NCI-H82 (cell line): ENCODE results near the gene MOBP.
A peak's percentile ranks its signal among the peaks of the same experiment; 100 is the strongest.
"Not testable (repeated sequence)": the region's sequence is repeated elsewhere in the genome, so short reads cannot be mapped to it uniquely, and the experiment has no call there.

Source experiments
- DNase-seq: peaks from one replicate; lab custom pipeline; 2025; lab: John Stamatoyannopoulos, UW

The MOBP gene

GRCh38 chr3:39453134-39453533, 14.3 kb upstream of the MOBP start:
- DNase-seq, result no peak

GRCh38 chr3:39453872-39454271, 13.6 kb upstream of the MOBP start:
- not testable (repeated sequence) for DNase-seq

DNA sequence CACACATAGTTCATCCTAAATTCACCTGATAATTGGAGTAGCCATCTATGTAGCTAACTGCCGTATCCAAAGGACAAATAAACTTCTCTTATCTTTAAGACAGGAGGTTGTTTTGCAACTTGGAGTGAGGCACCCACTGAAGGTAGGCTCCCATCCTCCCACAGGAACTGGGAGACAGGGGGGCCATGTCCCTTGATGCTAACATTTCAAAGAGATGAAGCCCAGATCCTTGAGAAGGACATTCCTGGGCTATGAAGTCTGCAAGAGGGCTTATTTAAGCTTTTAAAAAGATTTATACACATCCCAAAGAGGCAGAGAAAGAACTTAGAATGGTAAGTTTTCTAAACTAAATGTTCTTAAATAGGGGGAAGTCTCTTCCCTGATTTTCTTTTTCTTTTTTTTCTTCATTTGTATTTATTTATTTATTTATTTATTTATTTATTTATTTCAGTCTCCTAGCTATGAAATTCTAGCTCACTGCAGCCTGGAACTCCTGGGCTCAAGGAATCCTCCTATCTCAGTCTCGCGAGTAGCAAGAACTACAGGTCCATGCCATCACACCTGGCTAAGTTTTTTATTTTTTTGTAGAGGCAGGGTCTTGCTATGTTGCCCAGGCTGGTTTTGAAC, 12.8 kb upstream of the MOBP start:
- DNase-seq, result no peak

GRCh38 chr3:39456159-39456558, 11.3 kb upstream of the MOBP start:
- no peak for DNase-seq

DNA sequence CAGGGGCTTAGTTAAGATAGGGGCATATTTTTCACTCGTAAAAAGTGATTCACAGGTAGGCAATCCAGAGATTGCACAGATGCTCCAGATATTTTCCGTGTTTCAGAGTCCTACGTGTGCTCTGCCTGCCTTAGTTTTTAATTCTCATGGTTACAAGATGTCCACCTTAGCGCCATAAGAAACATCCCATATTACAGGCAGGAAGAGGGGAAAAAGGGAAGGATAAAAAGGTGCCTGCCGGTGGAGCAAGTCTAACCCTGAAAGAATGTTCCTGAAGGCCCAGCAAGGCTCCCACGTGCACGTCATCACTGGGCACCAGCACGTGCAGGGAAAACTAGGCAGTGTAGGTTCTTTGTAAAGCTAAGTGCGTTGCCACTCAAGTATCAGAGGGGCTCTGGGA, 10.1 kb upstream of the MOBP start:
- DNase-seq, result no peak

DNA sequence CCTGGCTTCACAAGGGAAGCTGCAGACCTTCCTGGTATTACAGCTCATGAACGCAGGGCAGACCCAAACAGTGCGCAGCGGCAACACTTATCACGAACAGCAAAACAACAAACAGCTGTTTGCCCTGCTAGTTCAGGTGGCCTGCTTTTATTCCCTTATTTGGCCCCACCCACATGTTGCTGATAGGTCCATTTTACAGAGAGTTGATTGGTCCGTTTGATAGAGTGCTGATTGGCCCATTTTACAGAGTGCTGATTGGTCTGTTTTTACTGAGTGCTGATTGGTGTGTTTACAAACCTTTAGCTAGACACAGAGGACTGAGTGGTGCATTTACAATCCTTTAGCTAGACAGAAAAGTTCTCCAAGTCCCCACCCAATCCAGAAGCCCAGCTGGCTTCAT, 8.9 kb upstream of the MOBP start:
- not testable (repeated sequence) for DNase-seq

- DNase-seq, result no peak
Observed at GRCh38 chr3:39460677-39461076, 6.8 kb upstream of the MOBP start.

- no peak for DNase-seq
Observed at GRCh38 chr3:39463269-39463668, 4.2 kb upstream of the MOBP start.

DNA sequence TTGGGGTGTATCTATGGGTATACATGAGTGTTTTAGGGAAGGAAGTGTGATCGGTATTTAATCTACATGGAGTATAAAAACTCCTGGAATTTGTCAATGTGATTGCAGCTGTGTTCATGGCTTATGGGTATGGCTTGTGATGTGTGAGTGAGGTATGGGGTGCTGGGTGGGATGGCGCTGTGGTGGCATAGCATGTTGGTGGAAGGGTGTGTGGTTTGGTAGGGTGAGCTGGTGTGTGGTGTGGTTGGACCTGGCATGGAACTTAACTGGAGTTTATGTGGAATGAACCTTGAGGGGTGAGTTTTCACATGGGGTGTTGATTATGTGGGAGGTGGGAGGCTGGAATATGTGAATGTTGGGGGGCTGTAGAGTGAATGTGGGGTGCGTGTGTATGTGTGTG, 492 bp upstream of the MOBP start:
- DNase-seq, result no peak

- DNase-seq, result no peak
Observed at GRCh38 chr3:39468108-39468436, 592 bp downstream of the MOBP start.

DNA sequence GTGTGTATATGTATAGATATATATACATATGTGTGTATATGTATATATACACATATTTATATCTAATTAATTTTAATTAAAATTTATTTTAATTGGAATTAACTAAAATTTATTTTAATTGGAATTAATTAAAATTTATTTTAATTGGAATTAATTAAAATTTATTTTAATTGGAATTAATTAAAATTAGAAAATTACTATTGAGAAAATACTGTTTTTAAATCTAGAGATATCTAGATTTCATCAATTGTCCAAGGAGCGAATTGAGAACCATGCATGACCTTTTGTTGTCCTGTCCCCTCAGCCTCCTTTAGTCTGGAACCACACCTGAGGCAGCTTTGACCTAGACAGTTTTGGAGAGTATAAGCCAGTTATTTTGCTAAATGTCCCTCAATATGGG, 1.8 kb downstream of the MOBP start:
- DNase-seq, result no peak

DNA sequence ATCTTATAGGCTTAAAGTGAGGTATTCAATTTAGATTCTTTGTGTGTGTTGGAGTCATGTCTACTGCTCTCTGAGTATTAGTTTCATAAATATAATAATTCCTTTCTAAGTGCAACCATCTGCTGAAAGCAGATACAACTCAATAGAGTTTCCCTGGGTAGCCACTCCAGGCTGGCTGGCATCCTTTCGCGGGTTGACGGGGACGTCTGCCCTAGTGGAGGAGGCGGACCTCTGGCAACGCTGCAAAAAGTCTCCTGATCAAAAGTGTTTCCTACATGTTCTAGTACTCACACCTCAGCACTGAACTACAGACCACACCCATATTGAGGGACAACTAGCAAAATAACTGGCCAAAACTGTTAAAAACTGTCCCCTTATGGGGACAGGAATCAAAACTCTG, 2.5 kb downstream of the MOBP start:
- no peak for DNase-seq

GRCh38 chr3:39471652-39472051, 4.2 kb downstream of the MOBP start:
- no peak for DNase-seq

DNA sequence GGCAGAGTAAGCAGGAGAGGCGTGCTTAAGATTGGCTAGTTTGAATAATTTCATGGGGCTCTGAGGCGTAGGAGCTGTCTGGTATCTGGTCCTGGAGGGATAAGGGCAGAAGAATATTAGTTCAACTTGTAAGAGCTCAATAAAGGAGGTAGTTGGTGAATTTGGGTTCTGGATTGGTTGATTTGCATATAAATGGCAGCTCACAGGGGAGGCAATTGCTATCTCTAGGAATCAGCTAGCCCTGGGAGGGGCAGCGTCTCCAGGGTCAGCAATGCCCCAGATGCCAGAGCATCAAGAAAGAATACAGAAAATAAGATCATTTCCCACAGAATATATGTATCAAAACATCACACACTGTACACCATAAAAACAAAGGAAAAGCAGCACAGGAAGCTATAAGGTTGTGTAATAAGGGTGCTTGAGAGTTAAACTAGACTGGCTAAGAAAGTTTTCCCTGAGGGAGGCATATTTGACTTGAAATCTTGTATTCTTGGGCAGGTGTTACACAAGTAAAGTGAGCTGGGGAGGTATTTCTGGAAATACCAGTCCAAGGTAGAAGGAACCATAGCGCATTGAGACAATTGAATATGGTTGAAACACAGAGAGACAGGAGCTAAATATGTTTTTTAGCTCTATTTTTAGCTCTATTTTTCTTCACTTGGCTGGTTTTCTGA, 6.1 kb downstream of the MOBP start:
- DNase-seq, result no peak

DNA sequence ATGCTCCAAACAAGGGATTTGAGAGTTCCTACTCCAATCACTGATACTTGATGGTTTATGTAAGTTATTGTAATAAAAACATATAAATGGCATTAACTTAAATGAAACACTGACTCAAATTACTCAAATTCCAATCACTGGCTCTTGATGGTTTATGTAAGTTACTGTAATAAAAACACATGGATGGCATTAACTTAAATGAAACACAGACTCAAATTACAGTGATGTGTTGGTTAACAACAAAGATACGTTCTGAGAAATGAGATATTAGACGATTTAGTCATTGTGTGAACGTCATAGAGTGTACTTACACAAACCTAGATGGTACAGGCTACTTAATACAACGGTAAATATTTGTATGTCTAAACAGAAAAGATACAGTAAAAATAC, 6.6 kb downstream of the MOBP start:
- no peak for DNase-seq

GRCh38 chr3:39476783-39477182, 9.3 kb downstream of the MOBP start:
- no peak for DNase-seq

GRCh38 chr3:39478226-39478625, 10.7 kb downstream of the MOBP start:
- no peak for DNase-seq

DNA sequence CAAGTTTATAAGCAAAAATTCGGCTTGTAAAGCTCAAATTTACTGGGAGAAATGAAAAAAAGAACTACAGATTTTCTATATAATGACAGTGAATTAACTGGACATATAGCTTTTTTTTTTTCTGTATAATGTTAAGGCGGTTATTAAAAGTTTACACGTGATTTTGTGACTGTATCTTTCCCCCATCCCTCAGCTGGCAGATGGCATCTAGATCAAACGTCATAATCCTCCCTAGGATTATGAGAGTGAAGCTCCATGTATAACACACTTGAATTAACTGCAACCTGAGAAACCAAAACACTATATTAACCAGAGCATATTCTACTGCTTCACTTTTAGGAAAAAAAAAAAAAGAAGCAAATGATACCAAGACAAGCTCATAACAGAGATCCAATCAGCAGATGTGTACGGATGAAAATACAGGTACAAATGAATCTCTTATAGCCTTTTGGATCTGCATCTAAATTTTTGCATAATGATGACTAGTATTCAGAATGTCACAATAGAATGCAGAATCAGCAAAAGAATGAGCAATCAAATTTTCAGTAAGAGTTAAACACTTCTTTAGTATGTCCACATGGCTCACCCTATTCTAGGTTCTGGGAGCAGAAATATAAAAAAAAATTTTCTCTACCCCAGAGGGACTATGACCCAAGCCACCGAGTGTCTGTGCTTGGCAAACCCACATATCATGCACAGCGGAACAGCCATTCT, 12.4 kb downstream of the MOBP start:
- peak; percentile 91 for DNase-seq

DNA sequence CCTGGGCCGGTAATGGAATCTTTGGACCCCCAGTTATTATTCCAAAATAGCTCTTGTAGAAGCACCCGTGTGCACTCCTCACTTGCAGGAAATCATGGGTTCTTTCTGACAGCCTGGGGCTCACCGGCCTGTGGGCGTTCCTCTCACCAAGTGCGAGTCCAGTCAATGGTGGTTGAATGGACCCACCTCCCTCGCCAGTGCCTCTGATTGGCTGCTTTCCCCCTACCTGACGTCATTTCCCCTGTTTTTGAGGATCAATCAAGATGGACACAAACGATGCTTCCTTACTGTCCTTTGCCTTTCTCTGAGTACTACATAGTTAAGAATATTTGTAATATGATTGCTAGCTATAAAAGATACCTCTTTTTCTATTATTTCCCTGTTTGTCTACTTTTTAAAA, 18.1 kb downstream of the MOBP start:
- DNase-seq, result peak; percentile 60

GRCh38 chr3:39491014-39491413, 23.5 kb downstream of the MOBP start:
- no peak for DNase-seq

DNA sequence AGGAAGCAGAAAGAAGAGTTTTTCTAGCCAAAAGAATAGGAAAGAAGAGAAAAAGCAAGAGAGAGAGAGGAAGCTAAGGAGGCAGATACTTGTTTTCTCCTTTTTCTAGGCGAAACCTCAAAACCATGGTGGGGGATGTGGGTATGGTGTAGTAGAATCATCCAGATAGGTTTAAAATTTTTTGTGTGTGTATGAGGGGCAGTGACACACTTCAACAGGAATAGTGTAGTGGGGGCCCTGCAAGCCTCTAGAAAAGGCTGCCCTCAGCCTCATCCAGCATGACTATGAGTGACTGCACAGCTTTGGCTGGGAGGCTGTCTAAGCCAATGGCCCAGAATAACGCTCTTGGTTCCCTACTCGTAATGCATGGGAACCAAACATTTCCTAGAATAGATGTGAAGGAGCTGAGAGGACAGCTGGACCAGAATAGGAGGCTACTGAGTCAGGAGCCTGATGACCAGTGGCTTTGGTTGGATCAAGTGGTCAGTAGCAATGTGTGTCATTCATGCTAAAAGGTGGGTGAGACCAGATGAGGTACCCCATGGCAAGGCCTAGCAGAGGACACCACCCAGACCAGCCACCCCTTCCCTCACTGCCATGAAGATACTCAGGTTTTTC, 24.4 kb downstream of the MOBP start:
- no peak for DNase-seq

DNA sequence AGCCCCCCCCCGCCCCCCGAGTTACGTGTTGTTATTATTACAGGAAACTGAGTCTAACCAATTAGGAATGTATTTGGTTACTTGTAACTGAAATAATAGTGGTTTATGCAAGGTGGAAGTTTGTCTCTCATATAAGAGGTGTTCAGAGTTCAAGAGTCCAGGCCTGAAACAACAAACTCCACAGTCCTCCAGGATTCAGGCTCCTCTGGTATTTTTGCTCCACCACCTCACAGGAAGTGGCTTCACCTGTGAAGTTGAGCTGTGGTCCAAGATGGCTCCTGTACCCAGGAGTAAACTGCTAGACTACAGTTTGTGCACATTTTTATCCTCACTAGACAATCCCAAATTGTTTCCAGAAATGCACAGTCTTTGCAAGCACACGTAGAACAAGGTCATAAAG, 27.3 kb downstream of the MOBP start:
- DNase-seq, result no peak

DNA sequence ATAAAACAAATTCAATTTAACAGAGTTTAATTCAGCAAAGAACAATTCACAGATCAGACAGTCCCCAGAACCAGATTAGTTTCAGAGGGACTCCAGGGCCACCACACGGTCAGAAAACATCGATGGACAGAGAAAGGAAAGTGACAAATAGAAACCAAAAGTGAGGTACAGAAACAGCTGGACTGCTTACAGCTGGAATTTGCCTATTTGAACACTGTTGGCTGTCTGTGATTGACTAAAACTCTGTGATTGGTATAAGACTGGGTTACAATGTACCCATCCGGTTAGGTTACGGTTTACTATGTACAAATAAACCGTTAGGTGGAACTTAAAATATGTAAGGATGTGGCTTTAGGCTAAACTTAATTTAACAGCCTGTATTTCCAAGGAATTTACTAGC, 30.3 kb downstream of the MOBP start:
- no peak for DNase-seq
